Measurements from ENCODE around the gene MRPL47. TPM values are rescaled to one million over a fixed set of nuclear protein-coding genes. Genes with fewer than 3 reads are reported as not detected.

Gene MRPL47
- total RNA-seq, 1 experiment from 2014 or later = 58.7 TPM

DNA sequence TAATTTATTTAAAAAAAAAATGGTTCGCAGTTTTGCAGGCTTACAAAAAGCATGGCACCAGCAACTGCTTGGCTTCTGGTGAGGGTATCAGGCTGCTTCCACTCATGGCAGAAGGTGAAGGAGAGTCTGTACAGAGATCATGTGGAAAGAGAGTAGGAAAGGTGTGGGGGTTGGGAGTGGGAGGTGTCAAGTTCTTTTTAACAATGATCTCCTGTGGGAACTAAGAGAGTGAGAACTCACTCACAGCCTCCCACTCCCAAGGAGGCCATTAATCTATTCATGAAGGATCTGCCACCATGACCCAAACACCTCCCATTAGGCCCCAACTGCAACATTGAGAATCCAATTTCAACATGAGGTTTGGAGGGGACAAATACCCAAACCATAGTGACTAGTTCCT is 62.8 kb downstream of the MRPL47 start:
- CTCF ChIA-PET = no interaction called here
- ATAC-seq = no peak
- in situ Hi-C loops (cut with HindIII; ENCODE audit: low pct_unique_long_range_greater_than_20kb, low sequenced_read_pairs) = no loop called here

DNA sequence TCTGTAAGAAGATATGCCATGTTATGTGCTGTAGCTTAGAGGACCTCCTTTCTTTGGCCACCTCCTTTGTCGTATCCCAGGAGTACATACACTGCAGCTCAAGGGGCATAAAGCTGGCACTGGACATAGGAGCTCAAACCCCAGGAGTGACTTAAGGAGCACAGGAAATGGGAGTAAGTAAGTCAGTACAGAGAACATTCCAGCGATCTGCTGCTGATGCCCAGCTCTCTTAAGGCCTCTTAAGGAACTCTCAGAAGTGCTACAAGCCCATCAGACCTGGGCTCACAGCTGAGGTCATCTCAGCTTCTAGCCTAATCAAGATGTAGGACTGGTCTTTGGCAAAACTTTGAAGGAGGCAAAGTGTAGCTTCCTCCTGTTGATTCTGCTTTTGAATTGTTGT is 63.3 kb downstream of the MRPL47 start:
- H3K4me1 ChIP-seq (ENCODE audit: control insufficient read depth, insufficient read depth, low read length) = no peaks in the 10 kb centered on the region
- no peaks in the 10 kb centered on the region; the same call in 1 of the 2 replicates for H3K27me3 ChIP-seq (ENCODE audit: control insufficient read depth, insufficient read depth, low read length)
- intact Hi-C loops (cut with micrococcal nuclease; ENCODE audit: unreplicated experiment) (no loop called here), in situ Hi-C loops (cut with HindIII; ENCODE audit: low pct_unique_long_range_greater_than_20kb, low sequenced_read_pairs) (no loop called here)
- CTCF ChIA-PET = interaction anchor here (0.6 kb wide), 1 partner anchor 12 kb away, joined by 3 read pairs; no protein-coding TSS in a partner anchor
- no TSS peak for BruUV-seq (replicated peaks)
- H3K4me3 ChIP-seq (ENCODE audit: low read depth in 2 of 2, low read length in 2 of 2) = no peak overlapping the region
- no peak for ATAC-seq
- TF ChIP-seq SIN3A (IDR thresholded peaks at IDR 0.05; ENCODE audit: borderline replicate concordance, insufficient read depth, low read depth, low read length) = no peak
- no peak for TF ChIP-seq POLR2AphosphoS5 (IDR thresholded peaks at IDR 0.05; ENCODE audit: low read depth, low read length)
- TF ChIP-seq, protein P1, sequence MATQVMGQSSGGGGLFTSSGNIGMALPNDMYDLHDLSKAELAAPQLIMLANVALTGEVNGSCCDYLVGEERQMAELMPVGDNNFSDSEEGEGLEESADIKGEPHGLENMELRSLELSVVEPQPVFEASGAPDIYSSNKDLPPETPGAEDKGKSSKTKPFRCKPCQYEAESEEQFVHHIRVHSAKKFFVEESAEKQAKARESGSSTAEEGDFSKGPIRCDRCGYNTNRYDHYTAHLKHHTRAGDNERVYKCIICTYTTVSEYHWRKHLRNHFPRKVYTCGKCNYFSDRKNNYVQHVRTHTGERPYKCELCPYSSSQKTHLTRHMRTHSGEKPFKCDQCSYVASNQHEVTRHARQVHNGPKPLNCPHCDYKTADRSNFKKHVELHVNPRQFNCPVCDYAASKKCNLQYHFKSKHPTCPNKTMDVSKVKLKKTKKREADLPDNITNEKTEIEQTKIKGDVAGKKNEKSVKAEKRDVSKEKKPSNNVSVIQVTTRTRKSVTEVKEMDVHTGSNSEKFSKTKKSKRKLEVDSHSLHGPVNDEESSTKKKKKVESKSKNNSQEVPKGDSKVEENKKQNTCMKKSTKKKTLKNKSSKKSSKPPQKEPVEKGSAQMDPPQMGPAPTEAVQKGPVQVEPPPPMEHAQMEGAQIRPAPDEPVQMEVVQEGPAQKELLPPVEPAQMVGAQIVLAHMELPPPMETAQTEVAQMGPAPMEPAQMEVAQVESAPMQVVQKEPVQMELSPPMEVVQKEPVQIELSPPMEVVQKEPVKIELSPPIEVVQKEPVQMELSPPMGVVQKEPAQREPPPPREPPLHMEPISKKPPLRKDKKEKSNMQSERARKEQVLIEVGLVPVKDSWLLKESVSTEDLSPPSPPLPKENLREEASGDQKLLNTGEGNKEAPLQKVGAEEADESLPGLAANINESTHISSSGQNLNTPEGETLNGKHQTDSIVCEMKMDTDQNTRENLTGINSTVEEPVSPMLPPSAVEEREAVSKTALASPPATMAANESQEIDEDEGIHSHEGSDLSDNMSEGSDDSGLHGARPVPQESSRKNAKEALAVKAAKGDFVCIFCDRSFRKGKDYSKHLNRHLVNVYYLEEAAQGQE (IDR thresholded peaks at IDR 0.05; ENCODE audit: insufficient read depth in 1 of 2, low read depth in 2 of 2, low read length in 1 of 2) = no peak
- TF ChIP-seq, protein P2, sequence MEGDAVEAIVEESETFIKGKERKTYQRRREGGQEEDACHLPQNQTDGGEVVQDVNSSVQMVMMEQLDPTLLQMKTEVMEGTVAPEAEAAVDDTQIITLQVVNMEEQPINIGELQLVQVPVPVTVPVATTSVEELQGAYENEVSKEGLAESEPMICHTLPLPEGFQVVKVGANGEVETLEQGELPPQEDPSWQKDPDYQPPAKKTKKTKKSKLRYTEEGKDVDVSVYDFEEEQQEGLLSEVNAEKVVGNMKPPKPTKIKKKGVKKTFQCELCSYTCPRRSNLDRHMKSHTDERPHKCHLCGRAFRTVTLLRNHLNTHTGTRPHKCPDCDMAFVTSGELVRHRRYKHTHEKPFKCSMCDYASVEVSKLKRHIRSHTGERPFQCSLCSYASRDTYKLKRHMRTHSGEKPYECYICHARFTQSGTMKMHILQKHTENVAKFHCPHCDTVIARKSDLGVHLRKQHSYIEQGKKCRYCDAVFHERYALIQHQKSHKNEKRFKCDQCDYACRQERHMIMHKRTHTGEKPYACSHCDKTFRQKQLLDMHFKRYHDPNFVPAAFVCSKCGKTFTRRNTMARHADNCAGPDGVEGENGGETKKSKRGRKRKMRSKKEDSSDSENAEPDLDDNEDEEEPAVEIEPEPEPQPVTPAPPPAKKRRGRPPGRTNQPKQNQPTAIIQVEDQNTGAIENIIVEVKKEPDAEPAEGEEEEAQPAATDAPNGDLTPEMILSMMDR (IDR thresholded peaks at IDR 0.05) = no peak
- TF ChIP-seq TCF7L2 (IDR thresholded peaks at IDR 0.05; ENCODE audit: low read depth, low read length) = no peak
- POLR2A ChIA-PET = no interaction called here
- H3K9me3 ChIP-seq (ENCODE audit: control insufficient read depth, insufficient read depth, low read depth, low read length) = no peaks in the 10 kb centered on the region
- H3K36me3 ChIP-seq (ENCODE audit: control insufficient read depth, insufficient read depth, low read length) = no peaks in the 10 kb centered on the region
- no peak for DNase-seq (ENCODE audit: low read depth, low spot score)
- H3K27ac ChIP-seq (ENCODE audit: low read length) = no peak overlapping the region

More for the DNA sequence above, 62.8 kb downstream of the MRPL47 start:
- intact Hi-C loops (cut with micrococcal nuclease; ENCODE audit: unreplicated experiment) = no loop called here
- DNase-seq (ENCODE audit: low read depth, low spot score) = no peak
- POLR2A ChIA-PET = no interaction called here
- BruUV-seq (replicated peaks) = no TSS peak
- Histone ChIP-seq H3K36me3 (ENCODE audit: control insufficient read depth, insufficient read depth, low read length) (no peaks in the 10 kb centered on the region), H3K27ac (ENCODE audit: low read length) (no peak overlapping the region), H3K4me1 (ENCODE audit: control insufficient read depth, insufficient read depth, low read length) (no peaks in the 10 kb centered on the region), H3K4me3 (ENCODE audit: low read depth in 2 of 2, low read length in 2 of 2) (no peak overlapping the region), H3K27me3 (ENCODE audit: control insufficient read depth, insufficient read depth, low read length) (no peaks in the 10 kb centered on the region; the same call in 1 of the 2 replicates), H3K9me3 (ENCODE audit: control insufficient read depth, insufficient read depth, low read depth, low read length) (no peaks in the 10 kb centered on the region)
- TF ChIP-seq, protein P1 (IDR thresholded peaks at IDR 0.05; ENCODE audit: insufficient read depth in 1 of 2, low read depth in 2 of 2, low read length in 1 of 2) = no peak
- TF ChIP-seq POLR2AphosphoS5 (IDR thresholded peaks at IDR 0.05; ENCODE audit: low read depth, low read length) = no peak
- TF ChIP-seq TCF7L2 (IDR thresholded peaks at IDR 0.05; ENCODE audit: low read depth, low read length) = no peak
- TF ChIP-seq SIN3A (IDR thresholded peaks at IDR 0.05; ENCODE audit: borderline replicate concordance, insufficient read depth, low read depth, low read length) = no peak
- TF ChIP-seq, protein P2 (IDR thresholded peaks at IDR 0.05) = no peak

Data from Panc1 (cell line).